ENCODE results near the gene ITIH1.

- no peak for TF ChIP-seq EP300 (IDR thresholded peaks at IDR 0.05; ENCODE audit: low read depth)
- no peak for TF ChIP-seq CTCF (IDR thresholded peaks at IDR 0.05)
- TF ChIP-seq POLR2A (IDR thresholded peaks at IDR 0.05): no peak
- no peak for TF ChIP-seq POLR2AphosphoS5 (IDR thresholded peaks at IDR 0.05)
Measured at GRCh38 chr3:52809662-52810377, 32.4 kb downstream of the ITIH1 start.

All from transverse colon (tissue), 4 donors.